DND-41 (cell line): ENCODE measurements around the gene TMEM191C.
A peak's percentile ranks its signal among the peaks of the same experiment; 100 is the strongest.
"Not testable (repeated sequence)": the region's sequence is repeated elsewhere in the genome, so short reads cannot be mapped to it uniquely, and the experiment has no call there.

Experiments used
- ATAC-seq: fragments of 200-7000 bp; cut with Tn5 transposase; 3 replicates; pipeline ENCODE4 v1.9.1; 2021; ENCODE audit warnings: low read depth; ENCODE audit not compliant: insufficient read depth
- DNase-seq: peaks from one replicate; pipeline ENCODE4 v3.0.0-alpha.2; 2020
- H2AFZ ChIP-seq: 2 replicates; pipeline ENCODE4 v1.6.0; 2012; ENCODE audit warnings: low read depth, low read length
- H3K27ac ChIP-seq: 2 replicates; pipeline ENCODE4 v1.5.1; 2012; ENCODE audit warnings: low read length, inconsistent platforms
- H3K27me3 ChIP-seq: fragments of 200-600 bp; sonication (generic); 2 replicates; pipeline ENCODE4 v1.6.0; 2012; ENCODE audit warnings: low read length, mild to moderate bottlenecking, inconsistent platforms; ENCODE audit not compliant: insufficient read depth, poor library complexity
- H3K36me3 ChIP-seq: 2 replicates; pipeline ENCODE4 v1.5.1; 2012; ENCODE audit warnings: low read length, inconsistent platforms; ENCODE audit not compliant: insufficient read depth
- H3K4me1 ChIP-seq: 2 replicates; pipeline ENCODE4 v1.5.1; 2012; ENCODE audit warnings: mild to moderate bottlenecking, low read length; ENCODE audit not compliant: insufficient read depth
- H3K4me2 ChIP-seq: 2 replicates; pipeline ENCODE4 v1.6.0; 2012; ENCODE audit warnings: mild to moderate bottlenecking, moderate library complexity, low read length, inconsistent platforms; ENCODE audit not compliant: insufficient read depth
- H3K4me3 ChIP-seq, 2 experiments: fragments of 200-600 bp in 1 of 2; shearing (Covaris generic) in 1 of 2; 2 replicates each; pipeline ENCODE4 v1.5.1; 2012 to 2016; ENCODE audit warnings: inconsistent platforms in 2 of 2, low read length in 2 of 2, mild to moderate bottlenecking in 2 of 2, low read depth in 1 of 2, moderate library complexity in 1 of 2
- H3K79me2 ChIP-seq: 2 replicates; pipeline ENCODE4 v1.6.0; 2012; ENCODE audit warnings: low read length, inconsistent platforms; ENCODE audit not compliant: insufficient read depth
- H3K9ac ChIP-seq: 2 replicates; pipeline ENCODE4 v1.6.0; 2012; ENCODE audit warnings: low read depth, mild to moderate bottlenecking, inconsistent platforms, low read length, moderate library complexity
- H3K9me3 ChIP-seq: 2 replicates; pipeline ENCODE4 v1.5.1; 2012; ENCODE audit warnings: low read length, moderate library complexity, mild to moderate bottlenecking, inconsistent platforms; ENCODE audit not compliant: insufficient read depth, severe bottlenecking
- H4K20me1 ChIP-seq: 2 replicates; pipeline ENCODE4 v1.6.0; 2012; ENCODE audit warnings: low read length; ENCODE audit not compliant: insufficient read depth
- CTCF ChIP-seq: IDR thresholded peaks from 2 replicates; pipeline ENCODE4 v1.5.1; 2012; ENCODE audit warnings: borderline replicate concordance, low read length, moderate library complexity, mild to moderate bottlenecking; ENCODE audit not compliant: poor library complexity, severe bottlenecking; ENCODE audit errors: extremely low read depth
- EZH2 ChIP-seq: IDR thresholded peaks from 3 replicates; pipeline ENCODE4 v1.6.1; 2012; ENCODE audit warnings: borderline replicate concordance, low read depth, mild to moderate bottlenecking, moderate library complexity, low read length, inconsistent platforms; ENCODE audit not compliant: severe bottlenecking

TMEM191C gene

DNA sequence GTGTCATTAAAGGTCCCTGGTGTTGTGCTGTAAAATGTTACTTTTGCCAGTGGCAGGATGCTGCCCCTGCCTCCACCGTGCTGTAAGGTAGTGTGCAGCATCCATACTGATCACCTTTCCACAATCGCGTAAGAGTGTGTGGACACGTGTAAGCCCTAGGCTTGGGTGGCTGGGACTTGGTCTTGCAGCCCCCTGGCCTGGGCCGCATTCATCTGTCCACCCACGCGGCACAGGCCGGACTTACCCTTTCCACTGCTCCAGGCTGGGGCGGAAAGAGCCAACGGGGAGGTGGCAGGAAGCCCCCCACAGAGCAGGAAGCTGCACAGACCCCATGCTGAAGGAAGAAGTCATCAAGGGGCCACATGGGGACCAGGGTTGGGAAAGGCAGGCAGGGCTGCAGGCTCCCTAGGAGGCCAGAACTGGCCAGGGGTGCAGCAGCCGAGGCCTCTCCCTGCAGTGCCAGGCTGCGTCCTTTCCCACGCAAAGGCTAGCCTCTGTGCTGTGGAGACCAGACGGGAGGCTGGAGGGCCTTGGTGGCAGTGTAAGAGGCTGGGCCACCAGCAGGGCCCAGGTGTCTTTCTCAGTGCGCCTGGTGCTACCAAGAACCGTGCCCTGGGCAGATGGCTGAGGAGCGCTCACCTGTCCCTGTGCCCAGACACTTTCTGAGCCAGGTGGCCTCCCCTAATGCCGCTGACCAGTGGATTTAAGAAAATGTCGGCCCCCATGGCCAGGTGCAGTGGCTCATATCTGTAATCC is 11.7 kb upstream of the TMEM191C start:
- no peaks in the 10 kb centered on the region for H3K9me3 ChIP-seq
- no peaks in the 10 kb centered on the region for H3K79me2 ChIP-seq
- H2AFZ ChIP-seq = no peak overlapping the region
- H3K4me3 ChIP-seq = no peak overlapping the region
- no peak overlapping the region for H3K9ac ChIP-seq
- H3K27me3 ChIP-seq = no peaks in the 10 kb centered on the region
- no peak overlapping the region for H3K27ac ChIP-seq
- no peaks in the 10 kb centered on the region for H3K4me1 ChIP-seq
- peaks cover under 1% of the 10 kb centered on the region for H4K20me1 ChIP-seq
- DNase-seq = no peak
- 0 out of 3 replicates have a peak, but pooled peaks have one; percentile 12 for ATAC-seq
- no peaks in the 10 kb centered on the region for H3K36me3 ChIP-seq
- TF ChIP-seq EZH2 (no peak), CTCF (no peak)
- no peak overlapping the region for H3K4me2 ChIP-seq

GRCh38 chr22:21457023-21457787 is 10.0 kb upstream of the TMEM191C start:
- Histone ChIP-seq H3K36me3 (no peaks in the 10 kb centered on the region), H3K27ac (no peak overlapping the region), H3K4me2 (no peak overlapping the region), H2AFZ (no peak overlapping the region), H3K4me3 (no peak overlapping the region), H3K4me1 (no peaks in the 10 kb centered on the region), H3K9ac (no peak overlapping the region), H3K9me3 (no peaks in the 10 kb centered on the region), H3K79me2 (no peaks in the 10 kb centered on the region), H4K20me1 (no peaks in the 10 kb centered on the region; the same call in 1 of the 2 replicates), H3K27me3 (no peaks in the 10 kb centered on the region)
- ATAC-seq = no peak
- TF ChIP-seq CTCF (no peak), EZH2 (no peak)
- DNase-seq = no peak

GRCh38 chr22:21462672-21463071 is 4.5 kb upstream of the TMEM191C start:
- H3K27ac ChIP-seq, H3K4me1 ChIP-seq, H2AFZ ChIP-seq, H3K27me3 ChIP-seq, H4K20me1 ChIP-seq, H3K9ac ChIP-seq, H3K9me3 ChIP-seq, H3K4me2 ChIP-seq, H3K4me3 ChIP-seq, DNase-seq, H3K36me3 ChIP-seq, H3K79me2 ChIP-seq: not testable (repeated sequence)
- peak; percentile 66; the same call in 2 of the 3 replicates for ATAC-seq

- not testable (repeated sequence) for H3K79me2 ChIP-seq, H3K4me1 ChIP-seq, H2AFZ ChIP-seq, H3K27ac ChIP-seq, H3K36me3 ChIP-seq, H4K20me1 ChIP-seq, H3K9me3 ChIP-seq, H3K27me3 ChIP-seq, H3K9ac ChIP-seq
- ATAC-seq (peak; percentile 89), DNase-seq (peak; percentile 96)
- Histone ChIP-seq H3K4me3 (peak overlapping the region in 1 of 2 experiments; percentile 53; a peak in 2 of 4 replicates), H3K4me2 (peak overlapping the region; percentile 61; the same call in 1 of the 2 replicates)
Observed at GRCh38 chr22:21468194-21469096, 1.3 kb downstream of the TMEM191C start.

DNA sequence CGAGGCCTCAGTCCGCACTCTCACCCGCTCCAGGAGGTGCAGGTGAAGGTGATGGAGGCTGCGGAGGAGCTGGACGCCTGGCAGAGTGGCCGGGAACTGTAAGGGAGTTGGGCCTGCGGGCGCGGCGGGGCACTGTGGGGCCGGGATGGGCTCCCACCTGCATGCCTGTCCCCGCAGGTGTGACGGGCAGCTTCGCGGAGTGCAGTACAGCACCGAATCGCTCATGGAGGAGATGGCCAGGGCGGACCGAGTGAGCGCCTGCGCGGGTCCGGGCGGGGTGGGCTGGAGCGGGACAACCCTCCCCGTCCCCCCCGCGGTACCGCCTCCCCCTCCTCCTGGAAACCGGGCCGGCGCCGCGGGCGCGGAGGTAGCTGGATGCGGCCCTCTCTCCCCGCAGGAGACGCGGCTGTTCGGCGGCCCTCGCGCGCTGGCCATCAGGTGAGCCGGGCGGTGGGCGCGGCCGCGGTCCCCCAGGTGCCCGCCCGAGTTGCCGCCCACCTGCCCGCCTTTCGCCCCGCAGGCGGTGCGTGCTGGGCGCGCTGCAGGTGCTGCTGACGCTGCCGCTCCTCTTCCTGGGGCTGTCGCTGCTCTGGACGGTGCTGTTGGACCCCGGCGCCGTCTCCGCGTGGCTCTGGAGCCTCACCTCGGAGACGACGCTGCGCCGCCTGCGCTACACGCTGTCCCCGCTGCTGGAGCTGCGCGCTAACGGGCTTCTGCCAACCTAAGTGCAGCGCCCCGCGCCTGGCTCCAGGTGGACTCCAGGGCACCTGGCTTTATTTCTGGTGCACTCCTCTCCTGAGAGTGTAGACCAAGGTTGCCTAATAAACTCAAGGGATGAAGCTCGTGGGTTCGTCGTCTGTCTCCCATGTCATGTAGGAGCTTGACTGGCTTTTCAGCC is 2.2 kb downstream of the TMEM191C start:
- H3K4me1 ChIP-seq, DNase-seq, H3K4me3 ChIP-seq, H3K9ac ChIP-seq, H4K20me1 ChIP-seq, H3K27ac ChIP-seq, H3K36me3 ChIP-seq, ATAC-seq, H3K9me3 ChIP-seq, H3K27me3 ChIP-seq, H2AFZ ChIP-seq, H3K79me2 ChIP-seq, H3K4me2 ChIP-seq: not testable (repeated sequence)
